RPMI7951 (cell line): ENCODE results near the gene TRIM65. TPM values are rescaled to one million over a fixed set of nuclear protein-coding genes. Genes with fewer than 3 reads are reported as not detected.
"Not testable (repeated sequence)": the region's sequence is repeated elsewhere in the genome, so short reads cannot be mapped to it uniquely, and the experiment has no call there.

Experiments used
- DNase-seq: peaks from one replicate; pipeline ENCODE4 v3.0.0-alpha.2; 2012; ENCODE audit warnings: low read depth
- total RNA-seq: library from RNA; depleted of rRNA; stranded (reverse); fragments of >200 nt; shearing (Covaris generic); gene quantifications from 2 replicates; pipeline ENCODE4 v1.2.3, GENCODE V29; 2014

The TRIM65 gene
- total RNA-seq, 1 experiment from 2014 or later, result 8.5 TPM

- no peak for DNase-seq
Measured at GRCh38 chr17:75876190-75876937, 20.4 kb downstream of the TRIM65 start.

- no peak for DNase-seq
Measured at GRCh38 chr17:75875940-75876189, 20.9 kb downstream of the TRIM65 start.

- no peak for DNase-seq
Measured at GRCh38 chr17:75875182-75875939, 21.4 kb downstream of the TRIM65 start.

GRCh38 chr17:75874323-75875181 is 22.2 kb downstream of the TRIM65 start:
- DNase-seq, result no peak

- no peak for DNase-seq
Measured at GRCh38 chr17:75873587-75874322, 23.0 kb downstream of the TRIM65 start.

- DNase-seq, result peak; percentile 85
Measured at GRCh38 chr17:75872434-75873351, 24.1 kb downstream of the TRIM65 start.

- DNase-seq, result not testable (repeated sequence)
Measured at GRCh38 chr17:75870228-75870627, 26.5 kb downstream of the TRIM65 start.

GRCh38 chr17:75869282-75870141 is 27.2 kb downstream of the TRIM65 start:
- DNase-seq, result peak; percentile 44

GRCh38 chr17:75868730-75869281 is 27.9 kb downstream of the TRIM65 start:
- not testable (repeated sequence) for DNase-seq

GRCh38 chr17:75865404-75866188 is 31.2 kb downstream of the TRIM65 start:
- not testable (repeated sequence) for DNase-seq

- not testable (repeated sequence) for DNase-seq
Measured at GRCh38 chr17:75864887-75865286, 31.9 kb downstream of the TRIM65 start.

GRCh38 chr17:75864448-75864871 is 32.3 kb downstream of the TRIM65 start:
- DNase-seq, result no peak

- no peak for DNase-seq
Measured at GRCh38 chr17:75861927-75862317, 34.8 kb downstream of the TRIM65 start.

GRCh38 chr17:75859358-75859757 is 37.4 kb downstream of the TRIM65 start:
- not testable (repeated sequence) for DNase-seq

- DNase-seq, result no peak
Measured at GRCh38 chr17:75856062-75856756, 40.5 kb downstream of the TRIM65 start.

- DNase-seq, result peak; percentile 99
Measured at GRCh38 chr17:75855310-75856061, 41.3 kb downstream of the TRIM65 start, which contains the start of gene WBP2. Gene WBP2 (minus strand): TSS chr17:75855335. CDS start chr17:75855297, 38 bp downstream.

GRCh38 chr17:75854881-75855309 is 41.9 kb downstream of the TRIM65 start:
- no peak for DNase-seq
